H1 (cell line): ENCODE measurements around the gene PLCL1. TPM values are rescaled to one million over a fixed set of nuclear protein-coding genes. Genes with fewer than 3 reads are reported as not detected.

ENCODE experiments used
- NANOG ChIP-seq: IDR thresholded peaks from 2 replicates; pipeline ENCODE4 v1.6.1; 2011; ENCODE audit warnings: low read length, low read depth, mild to moderate bottlenecking, inconsistent platforms; ENCODE audit not compliant: insufficient read depth, poor library complexity, severe bottlenecking
- RXRA ChIP-seq: IDR thresholded peaks from 2 replicates; pipeline ENCODE4 v1.6.1; 2011; ENCODE audit warnings: low read depth, mild to moderate bottlenecking, low read length, moderate library complexity; ENCODE audit not compliant: insufficient read depth
- polyA plus RNA-seq, 7 experiments: library from polyadenylated mRNA; depleted of rRNA in 3 of 7; stranded (reverse) in 5 of 7; unstranded in 2 of 7; fragments of >200 nt in 5 of 7; fragments of 200-250 nt in 2 of 7; gene quantifications; 1 replicate in 5 of 7; 2 replicates in 1 of 7; 4 replicates in 1 of 7; pipeline versions ENCODE4 v1.2.1 to v1.2.3, GENCODE V29; 2011 to 2013; ENCODE audit warnings: missing spikeins in 2 of 7, mixed read lengths in 2 of 7
- total RNA-seq: library from RNA; stranded (reverse); fragmentation: NEBNext Ultra II Directional; extraction: Animal tissue kit (Norgen Biotek cat#: 25700); gene quantifications from 2 replicates; pipeline ENCODE4 v1.2.1, GENCODE V29; 2021

Gene PLCL1
- total and polyA plus RNA-seq, 2 of the 8 experiments (the other 6 are each of a cell fraction or from before 2014, with no cell fraction given) = not detected

GRCh38 chr2:198066597-198066996 lies 262.2 kb downstream of the PLCL1 start (continued):
- TF ChIP-seq NANOG (no peak), RXRA (no peak)
